ENCODE results near the gene AGBL2. TPM values are rescaled to one million over a fixed set of nuclear protein-coding genes. Genes with fewer than 3 reads are reported as not detected.

AGBL2 gene
- total RNA-seq, 4 donors from 2014 or later = 0.44 to 5.9 (median 4.2) TPM; not detected in 1

- no peaks in the 10 kb centered on the region for H3K4me1 ChIP-seq
- peaks cover 12 to 100% (median 52%) of the 10 kb centered on the region in 3 donors for H3K36me3 ChIP-seq
- H3K4me3 ChIP-seq = no peak overlapping the region
- DNase-seq (ENCODE audit: low spot score in 2 of 2) = no peak
- no peaks in the 10 kb centered on the region for H3K9me3 ChIP-seq
- no peak overlapping the region for H3K27ac ChIP-seq
- 83 to 88% methylated on average over 10 of the region's 10 CpGs for WGBS, 2 donors
- no peaks in the 10 kb centered on the region for H3K27me3 ChIP-seq
- TF ChIP-seq EP300 (IDR thresholded peaks at IDR 0.05) (no peak), CTCF (IDR thresholded peaks at IDR 0.05) (no peak), POLR2A (IDR thresholded peaks at IDR 0.05) (no peak)
These were observed 17.1 kb upstream of the AGBL2 start for GRCh38 chr11:47732271-47732670.

- WGBS, 2 donors = 42 to 50% methylated on average over 6 of the region's 6 CpGs
- no peak for DNase-seq (ENCODE audit: low spot score in 2 of 2)
- no peaks in the 10 kb centered on the region for H3K27me3 ChIP-seq
- no peak overlapping the region for H3K4me3 ChIP-seq
- no peak overlapping the region for H3K27ac ChIP-seq
- H3K36me3 ChIP-seq = peaks cover 13 to 99% (median 51%) of the 10 kb centered on the region in 3 donors
- TF ChIP-seq CTCF (IDR thresholded peaks at IDR 0.05) (no peak), EP300 (IDR thresholded peaks at IDR 0.05) (no peak), POLR2A (IDR thresholded peaks at IDR 0.05) (no peak)
- no peaks in the 10 kb centered on the region for H3K4me1 ChIP-seq
- no peaks in the 10 kb centered on the region for H3K9me3 ChIP-seq
These were observed 16.3 kb upstream of the AGBL2 start for GRCh38 chr11:47731475-47731874.

- DNase-seq (ENCODE audit: low spot score in 2 of 2) = no peak
- peaks cover 19 to 99% (median 31%) of the 10 kb centered on the region in 3 donors for H3K36me3 ChIP-seq
- no peaks in the 10 kb centered on the region for H3K27me3 ChIP-seq
- H3K27ac ChIP-seq = no peak overlapping the region
- H3K4me3 ChIP-seq = no peak overlapping the region
- TF ChIP-seq CTCF (IDR thresholded peaks at IDR 0.05) (no peak), EP300 (IDR thresholded peaks at IDR 0.05) (no peak), POLR2A (IDR thresholded peaks at IDR 0.05) (no peak)
- H3K4me1 ChIP-seq = peaks cover 0 to 9% (median 0%) of the 10 kb centered on the region in 4 donors
- 91 to 93% methylated on average over 12 of the region's 12 CpGs for WGBS, 2 donors
- no peaks in the 10 kb centered on the region for H3K9me3 ChIP-seq
These were observed 11.8 kb upstream of the AGBL2 start for GRCh38 chr11:47726878-47727514.

- Histone ChIP-seq H3K27me3 (no peaks in the 10 kb centered on the region), H3K4me3 (no peak overlapping the region), H3K27ac (no peak overlapping the region), H3K36me3 (peaks cover 19 to 96% (median 27%) of the 10 kb centered on the region in 3 donors), H3K9me3 (no peaks in the 10 kb centered on the region), H3K4me1 (peaks cover 0 to 9% (median 0%) of the 10 kb centered on the region in 4 donors)
- no peak for DNase-seq (ENCODE audit: low spot score in 2 of 2)
- TF ChIP-seq CTCF (IDR thresholded peaks at IDR 0.05) (no peak), POLR2A (IDR thresholded peaks at IDR 0.05) (no peak), EP300 (IDR thresholded peaks at IDR 0.05) (no peak)
- WGBS, 2 donors = 95 to 96% methylated on average over 3 of the region's 3 CpGs
These were observed 10.9 kb upstream of the AGBL2 start for GRCh38 chr11:47726118-47726442.

- TF ChIP-seq CTCF (IDR thresholded peaks at IDR 0.05) (no peak), POLR2A (IDR thresholded peaks at IDR 0.05) (no peak), EP300 (IDR thresholded peaks at IDR 0.05) (no peak)
- H3K4me1 ChIP-seq = peaks cover 0 to 9% (median 0%) of the 10 kb centered on the region in 4 donors
- peaks cover 19 to 96% (median 27%) of the 10 kb centered on the region in 3 donors for H3K36me3 ChIP-seq
- DNase-seq (ENCODE audit: low spot score in 2 of 2) = no peak
- no peaks in the 10 kb centered on the region for H3K27me3 ChIP-seq
- H3K9me3 ChIP-seq = no peaks in the 10 kb centered on the region
- no peak overlapping the region for H3K27ac ChIP-seq
- no peak overlapping the region for H3K4me3 ChIP-seq
- 90 to 94% methylated on average over 3 of the region's 3 CpGs for WGBS, 2 donors
These were observed 10.4 kb upstream of the AGBL2 start for GRCh38 chr11:47725442-47726117.

Data from tibial nerve (tissue), 4 donors.